K562 (cell line): ENCODE measurements around the gene GABRB3. TPM values are rescaled to one million over a fixed set of nuclear protein-coding genes. Genes with fewer than 3 reads are reported as not detected.

ENCODE experiments used
- BMI1 ChIP-seq: fragments of 150-350 bp; IDR thresholded peaks from 2 replicates; pipeline ENCODE4 v1.6.1; 2014; ENCODE audit warnings: low read length
- CBX3 ChIP-seq, 2 experiments: IDR thresholded peaks; 1 replicate in 1 of 2; 2 replicates in 1 of 2; pipeline ENCODE4 v1.6.1; 2012; ENCODE audit warnings: inconsistent platforms in 2 of 2, low read length in 2 of 2, borderline replicate concordance in 1 of 2, control low read depth in 1 of 2
- FOXK1 ChIP-seq: sonication (generic); formaldehyde crosslinking; IDR thresholded peaks from 2 replicates; pipeline ENCODE4 v1.8.0; 2022; ENCODE audit warnings: missing genetic modification reagents, mild to moderate bottlenecking, borderline replicate concordance
- FOXM1 ChIP-seq, 2 experiments: fragments of 450-650 bp in 1 of 2; sonication (generic) in 1 of 2; formaldehyde crosslinking in 1 of 2; IDR thresholded peaks; 2 replicates each; pipeline versions ENCODE4 v1.6.1 to v1.9.0; 2017 to 2022; ENCODE audit warnings: low read depth in 2 of 2, mild to moderate bottlenecking in 2 of 2, missing genetic modification reagents in 1 of 2, moderate library complexity in 1 of 2
- HNRNPL ChIP-seq: fragments of 200-400 bp; formaldehyde crosslinking; IDR thresholded peaks from 2 replicates; pipeline ENCODE4 v1.6.1; 2017; ENCODE audit warnings: low read depth, mild to moderate bottlenecking, low read length
- HSF4 ChIP-seq: fragments of 250-450 bp; sonication (Bioruptor Pico); IDR thresholded peaks from 2 replicates; pipeline ENCODE4 v2.1.2; 2022; ENCODE audit warnings: mild to moderate bottlenecking, moderate library complexity, borderline replicate concordance
- KAT2B ChIP-seq: IDR thresholded peaks from one replicate; pipeline ENCODE4 v1.6.1; 2012; ENCODE audit warnings: low read depth, mild to moderate bottlenecking, control low read depth, inconsistent platforms, low read length, moderate library complexity
- KAT7 ChIP-seq: sonication (generic); formaldehyde crosslinking; IDR thresholded peaks from 2 replicates; pipeline ENCODE4 v1.8.0; 2022; ENCODE audit warnings: missing genetic modification reagents, mild to moderate bottlenecking, borderline replicate concordance
- MAFG ChIP-seq: fragments of 450-650 bp; conservative IDR thresholded peaks from 2 replicates; pipeline ENCODE4 v1.6.1; 2016; ENCODE audit warnings: missing genetic modification characterization, missing compliant biosample characterization
- RBFOX2 ChIP-seq: fragments of 200-400 bp; formaldehyde crosslinking; IDR thresholded peaks from 2 replicates; pipeline ENCODE4 v1.6.1; 2017; ENCODE audit warnings: low read depth, mild to moderate bottlenecking, low read length, moderate library complexity
- SFPQ ChIP-seq: fragments of 200-400 bp; formaldehyde crosslinking; IDR thresholded peaks from 2 replicates; pipeline ENCODE4 v1.6.1; 2017; ENCODE audit warnings: mild to moderate bottlenecking, low read depth, low read length, moderate library complexity
- TGIF2 ChIP-seq: sonication (generic); formaldehyde crosslinking; IDR thresholded peaks from 2 replicates; pipeline ENCODE4 v1.8.1; 2022; ENCODE audit warnings: mild to moderate bottlenecking, missing genetic modification reagents, moderate library complexity
- ZBTB7A ChIP-seq: IDR thresholded peaks from 2 replicates; pipeline ENCODE4 v1.6.1; 2011; ENCODE audit warnings: low read depth, mild to moderate bottlenecking, low read length, moderate library complexity, borderline replicate concordance; ENCODE audit not compliant: control insufficient read depth
- ZNF316 ChIP-seq: fragments of 450-650 bp; IDR thresholded peaks from 2 replicates; pipeline ENCODE4 v1.6.1; 2016
- polyA plus RNA-seq, 8 experiments: library from polyadenylated mRNA; depleted of rRNA in 4 of 8; stranded (reverse) in 5 of 8; unstranded in 3 of 8; fragments of >200 nt; fragmentation: Nextera tagmentation in 2 of 8; fragmentation: Illumina TruSeq in 1 of 8; extraction: Ambion mirVana in 2 of 8; extraction: Trizol in 1 of 8; gene quantifications; 2 replicates each; pipeline versions ENCODE4 v1.2.1 to v1.2.3, GENCODE V29; 2011 to 2014; ENCODE audit warnings: inconsistent platforms in 1 of 8, missing spikeins in 1 of 8
- total RNA-seq, 7 experiments: library from RNA; depleted of rRNA in 6 of 7; stranded (reverse); fragments of >200 nt in 6 of 7; fragmentation: Illumina TruSeq in 2 of 7; extraction: Trizol in 2 of 7; gene quantifications; 2 replicates each; pipeline versions ENCODE4 v1.2.1 to v1.2.3, GENCODE V29; 2011 to 2021; ENCODE audit warnings: low replicate concordance in 1 of 7
- TF ChIP-seq, protein P1 (sequence below): fragments of 450-650 bp; IDR thresholded peaks from 2 replicates; pipeline ENCODE4 v1.6.1; 2017; ENCODE audit warnings: mild to moderate bottlenecking, moderate library complexity
- TF ChIP-seq, protein P2 (sequence below): fragments of 450-650 bp; formaldehyde crosslinking; IDR thresholded peaks from 2 replicates; pipeline ENCODE4 v1.4.0; 2022; ENCODE audit warnings: missing genetic modification characterization

Gene GABRB3
- total and polyA plus RNA-seq, 9 of the 15 experiments (the other 6 are each of a cell fraction or from before 2014, with no cell fraction given): 0.09 to 1.4 (median 0.49) TPM

- TF ChIP-seq SFPQ (no peak), KAT7 (CRISPR knock-in tag) (no peak), HNRNPL (no peak), ZNF316 (peak; percentile 24; the same call in 1 of the 2 replicates), FOXM1 (IDR thresholded peaks at IDR 0.05; ENCODE audit: low read depth) (no peak), FOXM1 (CRISPR knock-in tag; IDR thresholded peaks at IDR 0.05; ENCODE audit: low read depth) (no peak), BMI1 (no peak), MAFG (tag) (peak; percentile 53), HSF4 (CRISPR knock-in tag) (no peak), TGIF2 (CRISPR knock-in tag) (no peak), FOXK1 (no peak), CBX3 (IDR thresholded peaks at IDR 0.05; ENCODE audit: borderline replicate concordance in 1 of 2, low read length in 2 of 2) (no peak), ZBTB7A (no peak), RBFOX2 (no peak), KAT2B (no peak)
- TF ChIP-seq, protein P1, sequence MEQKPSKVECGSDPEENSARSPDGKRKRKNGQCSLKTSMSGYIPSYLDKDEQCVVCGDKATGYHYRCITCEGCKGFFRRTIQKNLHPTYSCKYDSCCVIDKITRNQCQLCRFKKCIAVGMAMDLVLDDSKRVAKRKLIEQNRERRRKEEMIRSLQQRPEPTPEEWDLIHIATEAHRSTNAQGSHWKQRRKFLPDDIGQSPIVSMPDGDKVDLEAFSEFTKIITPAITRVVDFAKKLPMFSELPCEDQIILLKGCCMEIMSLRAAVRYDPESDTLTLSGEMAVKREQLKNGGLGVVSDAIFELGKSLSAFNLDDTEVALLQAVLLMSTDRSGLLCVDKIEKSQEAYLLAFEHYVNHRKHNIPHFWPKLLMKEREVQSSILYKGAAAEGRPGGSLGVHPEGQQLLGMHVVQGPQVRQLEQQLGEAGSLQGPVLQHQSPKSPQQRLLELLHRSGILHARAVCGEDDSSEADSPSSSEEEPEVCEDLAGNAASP: no peak
- TF ChIP-seq, protein P2, sequence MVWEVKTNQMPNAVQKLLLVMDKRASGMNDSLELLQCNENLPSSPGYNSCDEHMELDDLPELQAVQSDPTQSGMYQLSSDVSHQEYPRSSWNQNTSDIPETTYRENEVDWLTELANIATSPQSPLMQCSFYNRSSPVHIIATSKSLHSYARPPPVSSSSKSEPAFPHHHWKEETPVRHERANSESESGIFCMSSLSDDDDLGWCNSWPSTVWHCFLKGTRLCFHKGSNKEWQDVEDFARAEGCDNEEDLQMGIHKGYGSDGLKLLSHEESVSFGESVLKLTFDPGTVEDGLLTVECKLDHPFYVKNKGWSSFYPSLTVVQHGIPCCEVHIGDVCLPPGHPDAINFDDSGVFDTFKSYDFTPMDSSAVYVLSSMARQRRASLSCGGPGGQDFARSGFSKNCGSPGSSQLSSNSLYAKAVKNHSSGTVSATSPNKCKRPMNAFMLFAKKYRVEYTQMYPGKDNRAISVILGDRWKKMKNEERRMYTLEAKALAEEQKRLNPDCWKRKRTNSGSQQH (CRISPR knock-in tag): no peak
Observed at GRCh38 chr15:26615188-26615926, 157.5 kb downstream of the GABRB3 start (continued).
